T-helper 9 cell (primary cell): ENCODE data around the gene FBXW10.
"Not testable (repeated sequence)": the region's sequence is repeated elsewhere in the genome, so short reads cannot be mapped to it uniquely, and the experiment has no call there.

ENCODE experiments used
- DNase-seq: peaks from one replicate; pipeline ENCODE4 v3.0.0-alpha.2; 2020

Gene FBXW10

GRCh38 chr17:18750242-18750641, 6.4 kb downstream of the FBXW10 start:
- not testable (repeated sequence) for DNase-seq

- not testable (repeated sequence) for DNase-seq
Measured at GRCh38 chr17:18753829-18754409, 10.1 kb downstream of the FBXW10 start.

GRCh38 chr17:18755969-18756368, 12.1 kb downstream of the FBXW10 start:
- not testable (repeated sequence) for DNase-seq

GRCh38 chr17:18757368-18758044, 13.7 kb downstream of the FBXW10 start:
- DNase-seq = not testable (repeated sequence)

- DNase-seq = not testable (repeated sequence)
Measured at GRCh38 chr17:18758344-18758743, 14.5 kb downstream of the FBXW10 start.

GRCh38 chr17:18760221-18760620, 16.4 kb downstream of the FBXW10 start:
- not testable (repeated sequence) for DNase-seq

GRCh38 chr17:18770572-18770971, 26.7 kb downstream of the FBXW10 start:
- not testable (repeated sequence) for DNase-seq

GRCh38 chr17:18771066-18771465, 27.2 kb downstream of the FBXW10 start:
- not testable (repeated sequence) for DNase-seq

- no peak for DNase-seq
Measured at GRCh38 chr17:18772471-18772870, 28.6 kb downstream of the FBXW10 start.

GRCh38 chr17:18780991-18781718, 37.3 kb downstream of the FBXW10 start, which contains the start of gene TVP23B:
TVP23B (plus strand) TSS chr17:18781183; CDS start chr17:18781294, 111 bp downstream.
- DNase-seq = peak; percentile 93

- not testable (repeated sequence) for DNase-seq
Measured at GRCh38 chr17:18781805-18782204, 38.0 kb downstream of the FBXW10 start.

- DNase-seq = not testable (repeated sequence)
Measured at GRCh38 chr17:18785933-18786332, 42.1 kb downstream of the FBXW10 start.

- DNase-seq = not testable (repeated sequence)
Measured at GRCh38 chr17:18786890-18787289, 43.0 kb downstream of the FBXW10 start.

- DNase-seq = not testable (repeated sequence)
Measured at GRCh38 chr17:18791402-18791801, 47.5 kb downstream of the FBXW10 start.

GRCh38 chr17:18794841-18795240, 51.0 kb downstream of the FBXW10 start:
- DNase-seq = not testable (repeated sequence)

- DNase-seq = not testable (repeated sequence)
Measured at GRCh38 chr17:18796887-18797286, 53.0 kb downstream of the FBXW10 start.

- not testable (repeated sequence) for DNase-seq
Measured at GRCh38 chr17:18803458-18804245, 59.8 kb downstream of the FBXW10 start.

GRCh38 chr17:18815924-18816323, 72.1 kb downstream of the FBXW10 start:
- not testable (repeated sequence) for DNase-seq

- peak; percentile 1 for DNase-seq
Measured at GRCh38 chr17:18816489-18817371, 72.9 kb downstream of the FBXW10 start.

- DNase-seq = not testable (repeated sequence)
Measured at GRCh38 chr17:18821430-18821829, 77.6 kb downstream of the FBXW10 start.

GRCh38 chr17:18827613-18828012, 83.8 kb downstream of the FBXW10 start:
- not testable (repeated sequence) for DNase-seq
